ENCODE data around the gene KAZN. TPM values are rescaled to one million over a fixed set of nuclear protein-coding genes. Genes with fewer than 3 reads are reported as not detected.

KAZN gene
- total and polyA plus RNA-seq, 2 of the 8 experiments (the other 6 are each of a cell fraction or from before 2014, with no cell fraction given) = 3.7 to 11.8 TPM

- Histone ChIP-seq H3K14ac (ENCODE audit: insufficient read length) (no peak overlapping the region), H2BK20ac (ENCODE audit: low read length) (no peak overlapping the region), H3K9ac (replicated peaks in 1 of 4; ENCODE audit: extremely low read depth in 1 of 4, low read depth in 3 of 4, low read length in 3 of 4) (no peak overlapping the region), H3K4me3 (ENCODE audit: extremely low read depth in 1 of 4, insufficient read depth in 2 of 4, low read depth in 3 of 4, low read length in 4 of 4) (no peak overlapping the region), H3K79me1 (ENCODE audit: low read depth, low read length) (no peaks in the 10 kb centered on the region), H2AFZ (ENCODE audit: low read length) (no peak overlapping the region), H4K5ac (ENCODE audit: insufficient read length, low read depth, low read length) (no peak overlapping the region), H3K23me2 (ENCODE audit: low read depth, low read length) (no peaks in the 10 kb centered on the region), H2AK5ac (ENCODE audit: low read depth, low read length) (no peak overlapping the region), H4K91ac (replicated peaks; ENCODE audit: insufficient read length, low read length) (no peak overlapping the region), H3K18ac (ENCODE audit: extremely low read depth, low read length) (no peak overlapping the region), H2BK12ac (ENCODE audit: low read depth, low read length) (no peak overlapping the region), H3K56ac (replicated peaks; ENCODE audit: insufficient read length, low read depth, low read length) (no peak overlapping the region), H3K4ac (replicated peaks; ENCODE audit: insufficient read length, low read depth, low read length) (no peak overlapping the region), H3K23ac (ENCODE audit: insufficient read length) (no peak overlapping the region), H3K36me3 (ENCODE audit: control insufficient read depth in 2 of 4, insufficient read depth in 4 of 4, low read length in 3 of 4) (no peaks in the 10 kb centered on the region), H3K27ac (ENCODE audit: low read depth, low read length) (no peak overlapping the region), H4K8ac (ENCODE audit: extremely low read depth, insufficient read depth, low read length) (no peak overlapping the region), H3K4me2 (ENCODE audit: insufficient read depth in 1 of 2, low read depth in 2 of 2, low read length in 2 of 2) (no peak overlapping the region), H2BK5ac (ENCODE audit: low read depth, low read length) (no peak overlapping the region), H4K20me1 (replicated peaks in 1 of 2; ENCODE audit: control insufficient read depth in 1 of 2, insufficient read depth in 2 of 2, low read length in 2 of 2) (no peaks in the 10 kb centered on the region), H3K9me3 (ENCODE audit: insufficient read depth in 2 of 2, low read depth in 1 of 2, low read length in 1 of 2) (no peaks in the 10 kb centered on the region), H3K79me2 (ENCODE audit: control insufficient read depth in 1 of 2, insufficient read depth in 2 of 2, low read length in 2 of 2) (no peaks in the 10 kb centered on the region), H2BK120ac (replicated peaks; ENCODE audit: low read depth, low read length) (no peak overlapping the region), H2BK15ac (ENCODE audit: low read length) (no peak overlapping the region), H3K27me3 (replicated peaks in 1 of 4; ENCODE audit: control insufficient read depth in 3 of 4, extremely low read depth in 1 of 4, insufficient read depth in 3 of 4, low read length in 3 of 4) (no peaks in the 10 kb centered on the region), H3K4me1 (replicated peaks in 1 of 4; ENCODE audit: control insufficient read depth in 3 of 4, insufficient read depth in 4 of 4, low read length in 3 of 4) (peaks cover 0 to 17% (median 10%) of the 10 kb centered on the region in 4 experiments; a peak in 6 of 7 replicates)
- FAIRE-seq (no peak), DNase-seq (ENCODE audit: low read depth in 1 of 2, low spot score in 2 of 2) (no peak)
- WGBS, 2 experiments (ENCODE audit: extremely low coverage in 1 of 2, insufficient coverage in 1 of 2, insufficient read length in 1 of 2, insufficient replicate concordance in 2 of 2, low coverage in 1 of 2, low lambda C conversion rate in 2 of 2, missing lambda C conversion rate in 1 of 2) = 91% methylated on average over 4 of the region's 4 CpGs; no CpG with 5 or more reads in 1 of the 2 experiments
- TF ChIP-seq CBX5 (IDR thresholded peaks at IDR 0.05; ENCODE audit: low read depth, low read length) (no peak), HDAC6 (IDR thresholded peaks at IDR 0.05; ENCODE audit: low read depth, low read length) (no peak), TEAD4 (IDR thresholded peaks at IDR 0.05; ENCODE audit: low read depth, low read length) (peak; percentile 73)
- TF ChIP-seq, protein P1, sequence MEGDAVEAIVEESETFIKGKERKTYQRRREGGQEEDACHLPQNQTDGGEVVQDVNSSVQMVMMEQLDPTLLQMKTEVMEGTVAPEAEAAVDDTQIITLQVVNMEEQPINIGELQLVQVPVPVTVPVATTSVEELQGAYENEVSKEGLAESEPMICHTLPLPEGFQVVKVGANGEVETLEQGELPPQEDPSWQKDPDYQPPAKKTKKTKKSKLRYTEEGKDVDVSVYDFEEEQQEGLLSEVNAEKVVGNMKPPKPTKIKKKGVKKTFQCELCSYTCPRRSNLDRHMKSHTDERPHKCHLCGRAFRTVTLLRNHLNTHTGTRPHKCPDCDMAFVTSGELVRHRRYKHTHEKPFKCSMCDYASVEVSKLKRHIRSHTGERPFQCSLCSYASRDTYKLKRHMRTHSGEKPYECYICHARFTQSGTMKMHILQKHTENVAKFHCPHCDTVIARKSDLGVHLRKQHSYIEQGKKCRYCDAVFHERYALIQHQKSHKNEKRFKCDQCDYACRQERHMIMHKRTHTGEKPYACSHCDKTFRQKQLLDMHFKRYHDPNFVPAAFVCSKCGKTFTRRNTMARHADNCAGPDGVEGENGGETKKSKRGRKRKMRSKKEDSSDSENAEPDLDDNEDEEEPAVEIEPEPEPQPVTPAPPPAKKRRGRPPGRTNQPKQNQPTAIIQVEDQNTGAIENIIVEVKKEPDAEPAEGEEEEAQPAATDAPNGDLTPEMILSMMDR (IDR thresholded peaks at IDR 0.05; ENCODE audit: control extremely low read depth in 1 of 3, insufficient read depth in 1 of 3, low read depth in 1 of 3, low read length in 3 of 3) = peak in 1 of 3 experiments; percentile 16; a peak in 1 of 4 replicates
- ChIA-PET POLR2A (ENCODE audit: partially characterized antibody) (no interaction called here), CTCF (ENCODE audit: partially characterized antibody) (interaction anchor here (0.7 to 1.9 kb wide), 9 partner anchors 14 to 253 kb away, joined by 3 to 8 read pairs (median 4); no protein-coding TSS in a partner anchor)
These were observed 434.8 kb downstream of the KAZN start for GRCh38 chr1:15033264-15033663.
